ENCODE measurements around the gene CHST1. TPM values are rescaled to one million over a fixed set of nuclear protein-coding genes. Genes with fewer than 3 reads are reported as not detected.

Gene CHST1, protein sequence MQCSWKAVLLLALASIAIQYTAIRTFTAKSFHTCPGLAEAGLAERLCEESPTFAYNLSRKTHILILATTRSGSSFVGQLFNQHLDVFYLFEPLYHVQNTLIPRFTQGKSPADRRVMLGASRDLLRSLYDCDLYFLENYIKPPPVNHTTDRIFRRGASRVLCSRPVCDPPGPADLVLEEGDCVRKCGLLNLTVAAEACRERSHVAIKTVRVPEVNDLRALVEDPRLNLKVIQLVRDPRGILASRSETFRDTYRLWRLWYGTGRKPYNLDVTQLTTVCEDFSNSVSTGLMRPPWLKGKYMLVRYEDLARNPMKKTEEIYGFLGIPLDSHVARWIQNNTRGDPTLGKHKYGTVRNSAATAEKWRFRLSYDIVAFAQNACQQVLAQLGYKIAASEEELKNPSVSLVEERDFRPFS
- not detected for total RNA-seq

DNA sequence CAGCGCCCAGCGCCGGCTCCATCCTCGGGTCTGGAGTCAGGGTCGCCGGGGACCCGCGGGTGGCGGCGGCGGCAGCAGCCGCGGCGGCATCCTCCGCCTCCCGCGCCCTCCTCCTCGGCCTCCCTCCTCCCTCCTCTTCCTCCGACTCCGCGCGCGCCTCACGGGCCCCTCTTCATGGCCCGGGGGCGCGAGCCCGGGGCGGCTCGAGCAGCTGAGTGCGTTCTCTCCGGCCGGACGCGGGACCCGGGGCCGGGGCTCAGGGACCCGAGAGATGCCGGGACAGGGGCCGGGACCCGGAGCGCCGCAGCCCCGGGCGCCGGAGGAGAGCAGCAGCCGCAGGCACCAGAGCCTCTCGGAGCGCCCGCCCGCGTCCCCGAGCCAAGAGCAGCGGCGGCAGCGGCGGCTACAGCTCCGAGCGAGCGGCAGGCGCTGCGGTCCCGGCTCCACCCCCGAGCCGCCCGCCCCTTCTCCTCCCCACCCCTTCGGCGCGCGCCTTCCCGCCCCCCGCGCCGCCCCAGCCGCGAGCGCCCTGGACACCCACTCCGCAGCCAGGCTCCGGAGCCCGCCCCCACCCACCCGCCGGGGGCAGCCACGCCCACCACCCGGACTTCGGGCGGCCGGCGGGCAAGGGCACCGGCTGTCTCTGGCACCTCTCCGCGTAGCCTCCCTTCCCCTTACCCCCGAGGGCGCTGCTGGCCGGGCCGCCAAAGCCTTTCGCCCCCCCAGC, at the start of gene CHST1:
Gene CHST1 (minus strand): TSS at position 417 of the 727 bp plus-strand sequence. CDS start 14,699 bp downstream, outside the sequence.

Small RNA genes within 50 kb of the gene (small RNA-seq; reads per million reads assigned to genes)
- gene MIR7154: 0 reads per million in 2 donors

Other genes starting within 250 kb of the CHST1 start
- gene SLC35C1, start 139.5 kb upstream of the CHST1 start, total RNA-seq: 1 to 10 TPM; 6.2 to 9.7 TPM
- gene CRY2, start 181.9 kb upstream of the CHST1 start, total RNA-seq: 1 to 10 TPM; 8.3 to 10.0 TPM
- 1 to 10 TPM; 1.7 to 5.9 TPM for gene MAPK8IP1, start 220.0 kb upstream of the CHST1 start, total RNA-seq
- under 1 TPM; 0.33 to 0.34 TPM for gene FREY1, start 241.6 kb upstream of the CHST1 start, total RNA-seq

Measured in melanocyte of skin (primary cell).